Astrocyte of the cerebellum (primary cell): ENCODE data around the gene OPRD1.
"Not testable (repeated sequence)": the region's sequence is repeated elsewhere in the genome, so short reads cannot be mapped to it uniquely, and the experiment has no call there.

ENCODE experiments used
- DNase-seq: peaks from one replicate; pipeline ENCODE4 v3.0.0-alpha.2; 2011; ENCODE audit warnings: low read depth
- H3K4me3 ChIP-seq: 2 replicates; pipeline ENCODE4 v1.5.1; 2011; ENCODE audit warnings: mild to moderate bottlenecking, low read depth, low read length, moderate library complexity
- CTCF ChIP-seq: IDR thresholded peaks from 2 replicates; pipeline ENCODE4 v1.5.1; 2012; ENCODE audit warnings: low read length, low read depth, moderate library complexity, mild to moderate bottlenecking; ENCODE audit errors: missing control alignments
- in situ Hi-C: cut with HindIII; loops from 2 replicates; pipeline ENCODE4 v1.10.0; 2017; ENCODE audit warnings: low sequenced_read_pairs

Gene OPRD1

GRCh38 chr1:28811766-28812668, at the start of gene OPRD1:
OPRD1 (plus strand) TSS chr1:28812170; CDS start chr1:28812384, 214 bp downstream.
- no peak within 1 kb of the TSS for H3K4me3 ChIP-seq
- no peak for DNase-seq
- in situ Hi-C loops, result no loop called here
- no peak for TF ChIP-seq CTCF

DNA sequence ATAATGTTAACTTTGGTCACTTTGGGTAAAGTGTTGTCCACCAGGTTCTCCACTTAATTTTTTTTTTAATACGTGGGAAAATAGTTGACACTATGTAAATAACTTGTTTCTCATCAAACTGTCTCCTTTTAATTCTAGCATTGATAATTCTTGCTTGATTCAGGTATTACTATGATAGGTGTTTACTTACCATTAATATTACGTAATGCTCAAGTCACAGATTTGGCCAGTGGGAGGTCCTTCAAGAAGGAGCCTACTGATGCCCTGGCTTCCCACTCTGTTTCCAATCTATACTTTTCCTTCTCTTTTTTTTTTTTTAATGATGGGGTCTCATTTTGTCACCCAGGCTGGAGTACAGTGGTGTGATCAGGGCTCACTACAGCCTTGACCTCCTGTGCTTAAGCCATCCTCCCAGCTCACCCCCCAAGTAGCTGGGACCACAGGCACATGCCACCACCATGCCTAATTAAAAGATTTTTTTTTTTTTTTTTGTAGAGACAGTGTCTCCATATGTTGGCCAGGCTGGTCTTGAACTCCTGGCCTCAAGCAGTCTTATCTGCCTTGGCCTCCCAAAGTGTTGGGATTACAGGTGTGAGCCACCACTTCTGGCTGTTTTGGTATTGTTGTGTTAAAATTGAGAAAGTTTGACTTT, 45.3 kb upstream of the OPRD1 start:
- H3K4me3 ChIP-seq, result no peak overlapping the region
- in situ Hi-C loops, result no loop called here
- DNase-seq, result no peak
- no peak for TF ChIP-seq CTCF

GRCh38 chr1:28770601-28771165, 41.3 kb upstream of the OPRD1 start:
- H3K4me3 ChIP-seq, result no peak overlapping the region
- no peak for DNase-seq
- no peak for TF ChIP-seq CTCF
- in situ Hi-C loops, result no loop called here

GRCh38 chr1:28771921-28772320, 40.0 kb upstream of the OPRD1 start:
- in situ Hi-C loops, H3K4me3 ChIP-seq, DNase-seq: not testable (repeated sequence)

DNA sequence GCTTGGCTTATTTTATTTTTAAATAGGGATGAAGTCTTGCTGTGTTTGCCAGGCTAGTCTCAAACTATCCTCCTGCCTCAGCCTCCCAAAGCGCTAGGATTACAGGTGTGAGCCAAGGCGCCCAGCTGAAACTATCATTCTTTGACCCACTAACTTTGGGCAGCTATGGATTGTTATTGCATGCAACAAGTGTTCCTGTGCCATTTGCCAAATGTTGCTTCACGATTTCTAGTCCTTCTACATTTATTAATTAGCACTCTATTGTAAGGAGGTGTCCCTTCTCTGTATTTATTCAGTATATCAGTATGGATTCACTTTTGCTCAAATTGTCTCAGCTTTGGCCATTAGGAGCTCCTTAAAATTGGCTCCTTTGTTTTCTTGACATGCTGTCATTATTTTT, 38.9 kb upstream of the OPRD1 start:
- no peak for DNase-seq
- in situ Hi-C loops, result no loop called here
- H3K4me3 ChIP-seq, result no peak overlapping the region
- TF ChIP-seq CTCF, result no peak

GRCh38 chr1:28775121-28775942, 36.6 kb upstream of the OPRD1 start:
- TF ChIP-seq CTCF, result no peak
- no peak for DNase-seq
- in situ Hi-C loops, result no loop called here
- H3K4me3 ChIP-seq, result peak overlapping the region; percentile 8
